ENCODE data around the gene HEATR5A. TPM values are rescaled to one million over a fixed set of nuclear protein-coding genes. Genes with fewer than 3 reads are reported as not detected.

The HEATR5A gene
- polyA plus RNA-seq, 12 donors, result 12.5 to 21.9 (median 17.6) TPM; not detected in 1

DNA sequence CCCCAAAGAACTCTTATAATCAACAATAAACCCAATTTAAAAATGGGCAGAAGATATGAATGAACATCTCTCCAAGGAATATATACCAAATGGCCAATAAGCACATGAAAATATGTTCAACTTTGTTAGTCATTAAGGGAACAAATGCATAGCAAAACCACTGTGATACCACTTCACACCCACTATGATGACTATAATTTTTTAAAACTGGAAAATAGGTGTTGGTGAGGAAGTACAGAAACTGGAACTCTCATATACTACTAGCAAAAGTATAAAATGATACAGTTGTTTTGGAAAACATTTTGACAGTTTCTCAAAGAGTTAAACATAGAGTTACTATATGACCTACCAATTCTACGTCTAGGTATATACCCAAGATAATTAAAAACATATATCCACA lies 9.4 kb upstream of the HEATR5A start:
- no peak for DNase-seq

DNA sequence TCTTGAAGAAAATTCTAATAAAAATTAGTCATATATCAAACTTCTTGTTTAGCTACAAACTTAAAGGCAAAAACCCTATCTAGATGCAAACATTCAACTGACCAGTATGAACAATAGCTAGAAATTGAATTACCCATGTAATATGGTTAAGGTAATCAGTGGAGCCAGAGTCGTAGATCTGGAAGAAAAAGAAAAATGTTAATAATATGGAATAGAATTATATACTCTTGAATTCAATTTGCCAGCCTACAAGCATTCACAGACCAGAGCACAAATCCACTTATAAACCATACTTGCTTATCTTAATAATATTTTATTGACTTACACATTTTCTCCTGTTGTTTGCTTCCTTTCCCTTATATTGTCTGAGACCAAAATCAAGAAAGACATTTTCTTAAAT lies 7.7 kb upstream of the HEATR5A start:
- DNase-seq, result no peak

DNA sequence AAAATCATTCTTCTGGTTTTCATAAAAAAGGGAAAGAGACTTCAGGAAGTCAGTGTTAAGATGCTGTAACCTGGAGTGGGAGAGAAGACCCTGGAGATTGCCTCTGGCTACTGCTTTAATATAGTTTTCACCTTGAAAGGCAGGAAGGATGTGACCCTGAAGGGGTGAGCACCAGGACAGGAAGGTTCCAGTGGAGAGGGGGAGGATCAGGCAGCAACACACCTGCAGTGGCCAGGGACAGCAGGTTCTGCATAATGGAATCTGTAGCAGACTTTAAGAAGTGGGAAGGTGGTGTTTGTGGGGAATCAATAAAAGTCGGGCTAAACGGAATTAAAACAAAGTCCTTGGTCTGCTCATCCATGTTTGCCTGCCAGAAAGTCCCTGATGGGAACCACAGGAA lies 6.3 kb upstream of the HEATR5A start:
- DNase-seq, result no peak

DNA sequence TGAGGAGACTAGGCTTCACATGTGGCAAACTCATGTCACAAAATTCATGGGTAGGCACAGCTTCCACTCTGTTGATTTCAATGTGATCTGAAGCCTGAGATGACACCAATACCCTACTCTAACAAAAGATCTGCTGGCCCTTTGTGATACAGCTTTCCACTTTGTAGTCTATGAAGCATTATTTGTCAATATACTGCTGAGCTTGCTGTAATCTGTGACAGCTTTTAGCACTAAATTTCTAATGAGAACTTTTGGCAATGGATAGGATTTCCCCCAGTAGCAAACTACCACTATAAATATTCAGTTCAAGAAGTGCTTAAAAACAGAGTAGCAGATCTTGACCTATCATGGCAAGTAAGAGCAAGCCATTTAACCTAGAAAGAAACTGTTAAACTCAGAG lies 5.6 kb upstream of the HEATR5A start:
- no peak for DNase-seq

DNA sequence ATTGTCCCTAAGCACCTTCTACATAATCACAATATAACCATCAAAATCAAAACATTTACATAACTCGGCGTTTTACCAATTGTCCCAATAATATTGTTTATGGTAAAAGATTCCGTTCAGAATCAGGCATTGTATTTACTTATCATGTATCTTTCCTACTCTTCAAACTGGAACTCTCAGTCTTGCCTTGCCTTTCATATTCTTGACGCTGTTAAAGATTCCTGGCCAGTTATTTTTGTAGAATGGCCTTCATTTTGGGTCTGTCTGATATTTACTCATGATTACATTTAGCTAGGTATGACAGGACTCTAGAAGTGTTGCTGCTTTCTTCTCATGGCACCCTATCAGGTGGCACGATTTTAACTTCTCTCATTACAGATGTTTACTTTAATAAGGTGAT lies 850 bp upstream of the HEATR5A start:
- DNase-seq, result no peak

DNA sequence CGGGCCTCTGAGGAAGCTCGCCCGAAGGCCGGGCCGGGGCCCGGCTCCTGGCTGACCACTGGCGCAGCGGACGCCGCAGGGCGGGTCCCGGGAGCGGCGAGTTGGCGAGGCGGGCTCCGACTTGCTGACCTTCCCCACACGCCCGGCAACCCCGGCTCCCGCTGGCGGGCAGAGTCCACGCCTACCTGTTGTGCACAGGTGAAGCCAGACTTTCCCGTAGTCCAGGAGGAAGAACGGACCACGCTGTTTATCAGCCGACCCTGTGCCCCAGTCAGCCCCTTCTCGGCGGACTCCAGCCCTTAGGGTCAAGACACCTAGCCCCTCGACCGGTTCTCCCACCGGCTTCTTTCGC lies 407 bp downstream of the HEATR5A start:
- peak; percentile 38 for DNase-seq

DNA sequence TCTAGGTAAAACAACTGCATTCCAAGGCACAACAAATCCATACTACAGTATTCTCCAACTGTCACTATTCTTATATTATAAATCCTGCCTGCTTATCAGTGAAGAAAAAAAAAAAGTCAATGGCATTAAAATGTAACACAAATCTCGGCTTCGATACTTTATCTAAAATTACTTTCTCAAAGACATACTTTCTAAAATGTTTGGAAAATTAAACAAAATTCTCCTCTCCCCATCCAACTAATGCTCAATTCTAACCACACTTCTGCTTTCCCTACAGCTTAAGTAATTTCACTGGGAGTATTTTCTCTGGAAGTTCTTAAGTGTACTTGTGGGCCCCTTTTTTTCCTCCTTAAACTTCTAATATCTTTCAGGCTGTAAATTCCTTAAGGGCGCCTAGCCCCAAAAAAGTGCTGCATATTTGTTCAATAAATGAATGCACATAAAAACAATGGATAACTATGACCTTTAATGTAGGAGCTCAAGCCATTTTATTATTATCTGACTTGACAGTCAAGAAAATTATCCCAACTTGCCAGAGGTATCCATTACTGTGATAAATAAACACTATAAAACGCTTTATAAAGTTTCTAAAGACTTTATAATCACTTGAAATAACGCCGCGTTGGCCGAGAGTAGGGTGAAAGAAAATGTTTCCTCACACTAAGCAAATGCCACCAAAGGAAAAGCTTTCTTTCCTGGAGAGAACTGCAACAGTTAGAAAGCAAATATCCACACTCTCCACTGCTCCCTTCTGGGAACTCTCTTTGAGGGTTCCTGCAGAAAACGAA lies 977 bp downstream of the HEATR5A start:
- no peak for DNase-seq

DNA sequence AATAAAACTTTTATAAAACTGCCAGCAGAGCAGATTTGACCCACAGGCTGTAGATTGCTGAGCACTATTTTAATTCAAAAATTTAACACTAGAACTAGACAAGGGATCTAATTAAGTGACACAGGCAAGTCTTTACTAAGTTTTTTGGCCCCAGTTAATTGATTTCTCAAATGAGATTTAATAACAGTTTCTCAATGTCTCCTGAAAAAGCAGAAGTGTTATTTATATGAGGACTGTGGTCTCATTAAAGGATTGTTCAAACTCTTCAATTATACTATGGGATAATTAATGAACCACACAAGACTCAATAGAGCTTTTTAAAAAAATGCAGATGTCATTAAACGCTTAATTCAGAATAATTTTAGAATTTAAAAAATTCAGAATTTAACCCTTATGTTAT lies 1.9 kb downstream of the HEATR5A start:
- no peak for DNase-seq

DNA sequence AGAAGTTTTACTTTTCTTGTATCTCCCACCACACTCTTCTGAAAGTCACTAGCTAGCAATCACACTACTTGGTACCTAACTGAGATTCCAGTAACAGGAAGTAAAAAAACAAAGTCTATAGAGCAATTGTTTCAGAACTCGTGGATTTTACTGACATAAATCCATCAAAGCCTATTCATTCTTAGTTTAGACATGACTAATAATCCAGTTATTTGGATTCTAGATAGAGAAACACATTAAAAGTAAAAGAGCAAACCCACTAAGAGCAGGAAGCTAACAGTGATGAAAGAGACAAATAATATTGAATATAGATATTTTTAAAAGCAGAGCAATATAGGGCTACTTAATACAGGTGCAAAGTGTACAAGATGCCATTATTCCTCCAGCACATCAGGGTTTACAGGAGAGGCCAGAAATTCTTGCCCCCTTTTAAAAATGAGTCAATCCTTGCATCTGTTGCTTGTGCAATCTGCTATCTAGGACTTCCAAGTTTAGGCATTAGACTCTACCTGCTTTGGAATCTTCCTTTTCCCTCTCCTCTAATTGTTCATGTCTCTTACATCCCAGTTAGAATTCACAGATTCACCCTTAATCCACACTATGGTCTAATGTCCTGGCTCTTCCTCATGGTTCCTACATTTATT lies 6.0 kb downstream of the HEATR5A start:
- DNase-seq, result no peak

DNA sequence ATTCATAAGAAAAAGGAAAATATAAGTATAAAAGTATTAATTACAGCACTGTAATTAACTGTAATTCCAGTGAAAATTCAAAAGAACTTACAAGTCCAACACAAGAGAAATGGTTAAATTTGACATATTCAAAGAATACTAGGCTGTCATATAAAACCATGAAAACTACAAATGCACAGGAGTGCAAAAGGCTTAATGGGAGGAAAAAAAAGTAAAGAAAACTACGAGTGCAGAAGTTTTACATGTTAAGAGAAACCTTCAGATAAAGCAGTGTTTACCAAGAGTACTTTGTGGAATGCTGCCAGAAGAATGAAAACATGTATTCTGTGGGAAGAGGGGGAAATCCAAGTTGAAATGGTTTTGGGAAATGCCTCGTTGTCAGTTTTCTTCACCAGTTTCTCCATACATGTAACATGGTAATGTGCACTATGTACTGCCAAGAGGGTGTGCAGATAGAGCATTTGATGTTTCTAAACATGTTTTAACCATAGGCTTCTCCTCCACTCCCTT lies 9.1 kb downstream of the HEATR5A start:
- DNase-seq, result no peak

DNA sequence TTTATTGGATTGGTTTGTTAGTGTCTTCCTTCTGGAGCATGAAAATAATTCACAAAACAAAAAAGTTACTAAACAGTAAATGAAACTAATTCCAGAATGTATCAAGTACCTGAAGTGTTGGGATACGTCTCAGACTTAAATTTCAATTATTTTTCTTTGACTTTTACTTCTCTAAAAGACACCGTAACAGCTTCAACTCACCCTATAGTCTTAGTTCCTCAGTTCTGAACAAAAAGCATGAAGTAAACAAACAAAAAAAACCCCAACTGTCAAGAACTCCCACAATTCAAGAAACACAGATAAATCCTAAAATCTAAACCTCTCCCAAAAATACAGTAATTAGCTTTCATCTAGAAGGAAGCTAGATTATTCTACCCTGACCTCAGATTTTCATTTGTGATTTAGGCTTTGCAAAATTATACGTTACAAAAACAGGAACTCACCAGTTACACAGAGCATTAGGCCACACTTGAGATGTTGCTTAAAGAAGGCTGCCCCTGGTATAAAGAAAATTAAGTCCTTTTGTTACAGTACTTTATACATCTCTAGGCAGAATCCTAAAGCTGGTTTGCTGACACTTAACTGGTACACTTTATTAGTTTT lies 10.2 kb downstream of the HEATR5A start:
- DNase-seq, result no peak

DNA sequence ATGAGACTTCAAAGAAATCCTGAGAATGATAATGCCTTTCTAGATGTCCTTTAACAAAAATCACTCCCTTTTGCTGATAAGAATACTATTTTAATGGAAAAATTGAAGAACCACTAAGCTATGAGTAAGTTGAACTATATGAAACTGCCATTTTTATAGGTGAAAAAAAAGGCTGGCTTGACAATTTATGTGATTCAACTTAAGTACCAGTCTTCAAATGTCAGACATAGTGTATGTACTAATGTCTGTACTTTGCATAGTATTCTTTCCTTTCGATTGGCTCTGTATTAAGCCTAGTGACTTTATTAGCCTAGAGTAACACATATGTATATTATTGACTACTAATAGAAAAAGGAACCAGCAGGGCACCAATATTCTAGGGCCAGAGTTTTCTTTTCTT lies 11.9 kb downstream of the HEATR5A start:
- DNase-seq, result no peak

DNA sequence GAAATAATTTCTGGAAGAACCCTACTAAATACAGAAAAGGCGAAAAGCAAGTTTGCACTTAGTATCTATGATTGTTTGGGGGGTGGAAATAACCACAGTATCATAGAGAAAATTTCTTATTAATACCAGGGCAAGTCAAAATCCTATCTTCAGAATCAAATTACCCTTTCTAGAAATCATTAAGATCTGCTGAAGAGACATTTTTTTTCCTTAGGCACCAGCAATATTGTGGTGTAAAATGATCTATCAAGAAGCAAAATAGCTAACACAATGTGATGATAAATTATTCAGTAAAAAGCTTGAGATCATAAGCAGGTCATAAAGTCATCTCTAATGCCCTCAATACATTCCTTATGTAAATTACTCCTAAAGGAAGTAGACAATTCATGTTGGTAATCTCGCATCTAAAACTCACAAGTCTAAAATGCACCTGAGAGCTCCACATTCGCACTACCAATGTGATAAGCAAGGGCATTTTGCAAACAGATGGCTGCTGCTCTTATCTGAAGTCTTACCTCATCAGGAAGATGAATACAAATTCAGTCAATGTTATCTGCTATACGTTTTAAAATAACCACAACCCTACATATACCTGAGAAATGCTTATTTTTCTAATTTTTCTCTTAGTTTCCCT lies 14.6 kb downstream of the HEATR5A start:
- no peak for DNase-seq

DNA sequence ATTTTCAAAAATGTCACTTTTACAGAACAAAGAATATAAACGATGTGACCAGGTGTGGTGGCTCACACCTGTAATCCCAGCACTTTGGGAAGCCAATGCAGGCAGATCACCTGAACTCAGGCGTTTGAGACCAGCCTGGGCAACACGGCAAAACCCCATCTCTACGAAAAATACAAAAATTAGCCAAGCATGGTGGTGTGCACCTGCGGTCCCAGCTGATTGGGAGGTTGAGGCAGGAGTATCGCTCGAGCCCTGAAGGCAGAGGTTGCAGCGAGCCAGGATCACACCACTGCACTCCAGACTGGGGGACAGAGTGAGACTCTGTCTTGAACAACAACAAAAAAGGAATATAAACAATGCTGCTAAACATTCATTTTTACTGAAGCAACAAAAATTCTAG lies 15.2 kb downstream of the HEATR5A start:
- DNase-seq, result no peak

DNA sequence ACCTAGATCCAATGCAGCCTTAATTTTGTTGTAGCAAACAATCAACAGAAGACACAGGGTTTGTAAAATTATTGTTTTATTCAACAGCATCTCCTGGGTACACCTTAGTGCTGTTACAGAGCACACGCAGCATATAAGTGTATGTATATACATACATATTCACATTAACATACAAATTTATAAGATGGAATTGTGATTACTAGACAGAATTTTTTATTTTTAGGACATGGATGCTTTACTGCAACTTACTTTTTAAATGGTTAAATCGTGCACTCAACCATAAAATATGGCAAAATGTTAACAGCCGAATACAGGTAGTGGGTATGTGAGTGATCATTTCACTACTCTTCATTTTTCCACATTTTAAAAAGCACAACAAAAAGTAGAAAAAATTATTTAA lies 16.6 kb downstream of the HEATR5A start:
- no peak for DNase-seq

DNA sequence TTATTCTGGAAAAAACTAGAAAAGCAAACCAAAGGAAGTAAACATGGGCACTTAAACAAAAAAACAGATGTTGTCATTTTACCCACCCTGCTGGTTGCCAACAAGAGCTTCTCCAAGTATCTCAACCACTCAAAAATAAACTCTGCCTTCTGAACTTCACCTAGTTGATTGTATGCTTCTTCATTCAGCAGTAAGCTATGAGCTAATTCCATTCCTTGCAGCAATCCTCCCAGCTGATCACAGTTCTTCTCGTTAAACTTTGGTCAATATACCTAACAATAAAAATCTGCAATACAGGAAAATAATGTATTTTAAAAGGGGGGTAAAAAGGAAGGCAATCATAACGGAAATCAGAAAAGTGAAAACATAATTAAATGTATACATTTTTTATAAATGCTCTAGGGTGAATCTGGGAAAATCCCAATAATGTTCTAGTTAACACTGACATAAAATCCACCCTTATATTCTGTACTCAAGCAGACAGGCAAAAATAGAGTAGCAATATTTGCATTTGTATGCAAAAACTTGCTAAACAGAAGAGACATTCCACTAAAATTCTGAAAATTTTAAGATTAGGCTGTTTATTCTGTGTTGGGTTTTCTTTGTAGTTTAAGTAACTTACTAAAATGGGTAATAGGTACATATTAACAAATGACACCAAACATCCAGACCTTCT lies 17.4 kb downstream of the HEATR5A start:
- no peak for DNase-seq

DNA sequence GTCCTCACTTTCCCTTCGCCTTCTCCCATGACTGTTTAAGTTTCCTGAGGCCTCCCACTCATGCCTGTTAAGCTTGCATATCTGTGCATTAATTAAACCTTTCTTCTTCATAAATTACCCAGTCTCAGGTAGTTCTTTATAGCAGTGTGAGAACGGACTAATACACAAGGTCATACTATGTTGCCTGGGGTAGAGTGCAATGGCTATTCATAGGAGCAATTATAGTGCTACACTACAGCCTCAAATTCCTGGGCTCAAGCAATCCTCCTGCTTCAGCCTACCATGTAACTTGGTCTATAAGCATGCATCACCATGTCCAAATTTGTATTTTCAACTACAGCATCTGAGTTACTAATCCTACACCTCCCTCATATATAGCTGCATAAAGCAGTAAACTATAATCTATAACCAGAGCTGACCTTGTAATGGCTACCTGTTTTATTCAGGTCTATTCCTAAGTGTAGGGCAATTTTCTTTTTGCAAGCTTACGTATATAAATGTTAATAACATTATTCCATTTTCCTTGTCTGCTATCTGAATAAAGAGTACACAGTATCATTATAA lies 18.9 kb downstream of the HEATR5A start:
- DNase-seq, result no peak

DNA sequence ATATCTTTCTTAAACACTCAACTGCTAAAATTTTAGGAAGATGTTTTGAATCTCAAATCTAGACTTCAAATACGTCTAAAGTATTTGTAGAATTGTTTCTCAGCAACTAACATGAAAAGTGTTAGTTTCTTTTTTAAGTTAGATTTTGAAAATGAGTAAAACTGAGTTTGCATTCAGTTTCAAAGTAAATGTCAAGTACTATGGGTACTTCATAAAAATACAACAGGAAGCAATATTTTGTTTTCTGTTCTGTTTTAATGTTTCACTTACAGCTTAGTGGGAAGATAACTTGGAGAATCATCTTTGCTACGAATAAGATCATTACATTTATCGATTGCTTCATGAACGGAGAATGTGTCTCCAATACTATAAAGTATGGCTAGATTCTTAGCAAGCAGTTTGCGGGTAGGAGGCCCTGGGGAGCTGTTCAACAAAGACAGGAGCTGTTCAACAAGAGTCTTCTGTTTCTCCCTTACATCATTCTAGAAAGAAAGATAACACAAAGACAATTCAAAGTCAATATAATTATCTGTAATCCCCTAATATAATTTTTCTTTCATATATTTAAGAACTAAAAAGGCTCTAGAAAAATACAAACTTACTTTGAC lies 20.2 kb downstream of the HEATR5A start:
- DNase-seq, result no peak

DNA sequence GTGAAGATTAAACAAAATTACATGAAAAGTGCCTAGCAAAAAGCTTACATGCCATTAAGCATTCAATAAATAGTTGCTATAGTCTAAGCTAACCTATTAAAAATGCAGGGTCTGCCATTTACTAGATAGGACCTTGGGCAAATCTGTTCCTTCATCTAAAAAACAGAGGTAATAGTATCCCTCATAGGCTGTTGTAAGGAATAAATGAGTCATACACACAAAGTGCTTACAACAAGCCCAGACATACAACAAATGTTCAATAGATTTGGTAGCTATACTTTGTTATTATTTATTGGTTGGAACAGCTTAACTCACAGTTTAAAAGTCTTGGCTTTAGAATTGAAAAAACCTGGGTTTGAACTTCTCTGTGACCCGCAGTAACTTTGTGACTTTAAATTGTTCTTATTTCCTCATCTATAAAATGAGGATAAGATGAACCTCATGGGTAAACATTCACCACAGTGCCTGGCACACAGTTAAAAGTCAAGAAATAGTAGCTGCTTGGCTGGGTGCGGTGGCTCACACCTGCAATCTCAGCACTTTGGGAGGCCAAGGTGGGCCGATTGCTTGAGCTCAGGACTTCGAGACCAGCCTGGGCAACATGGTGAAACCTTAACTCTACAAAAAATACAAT lies 24.7 kb downstream of the HEATR5A start:
- no peak for DNase-seq

DNA sequence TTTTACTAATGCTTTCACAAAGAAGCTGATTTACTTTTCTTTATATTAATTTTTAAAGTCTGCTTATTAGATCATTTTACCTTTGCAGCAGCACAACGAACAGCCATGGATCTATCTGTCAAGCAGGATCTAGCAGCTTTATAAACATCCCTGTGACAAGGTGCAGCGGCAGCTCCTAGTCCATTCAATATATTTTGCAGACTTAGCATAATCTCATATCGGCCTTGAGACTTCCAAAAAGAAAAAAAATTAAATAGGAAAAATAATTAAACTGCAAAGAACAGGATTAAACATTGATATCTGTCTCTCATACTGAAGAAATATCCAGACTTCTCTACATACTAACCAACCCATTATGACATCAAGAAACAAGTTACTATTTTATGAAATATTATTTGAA lies 25.2 kb downstream of the HEATR5A start:
- no peak for DNase-seq

DNA sequence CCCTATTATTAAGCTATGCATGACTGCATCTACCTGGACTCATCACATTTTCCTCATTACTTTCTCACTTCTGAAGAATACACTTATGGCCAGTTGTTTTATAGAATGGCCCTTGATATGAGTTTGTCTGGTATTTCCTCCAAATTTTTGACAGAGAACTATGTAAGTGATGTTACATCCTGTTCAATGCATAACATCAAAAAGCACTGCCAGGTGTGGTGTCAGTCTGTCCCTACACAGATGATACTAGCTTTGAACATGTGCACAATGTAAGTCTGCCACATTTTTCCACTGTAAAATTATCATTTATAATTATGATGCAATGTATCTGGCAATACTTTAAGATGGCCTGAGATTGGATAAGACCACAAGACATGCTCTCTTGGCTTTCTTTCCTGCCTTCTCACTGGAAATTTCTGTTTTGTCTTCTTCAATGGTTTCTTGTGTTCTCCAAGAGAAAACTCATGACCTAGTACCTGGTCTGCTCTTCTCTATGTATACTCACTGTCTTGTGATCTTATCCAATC lies 28.3 kb downstream of the HEATR5A start:
- no peak for DNase-seq

All from muscle of arm (tissue), 12 donors.